ENCODE measurements around the gene LRRC41.

- TF ChIP-seq CTCF (IDR thresholded peaks at IDR 0.05): no peak
- no peak for TF ChIP-seq POLR2AphosphoS5 (IDR thresholded peaks at IDR 0.05)
- no peak for TF ChIP-seq POLR2A (IDR thresholded peaks at IDR 0.05)
Observed at GRCh38 chr1:46244656-46245371, 58.6 kb downstream of the LRRC41 start.

All from breast epithelium (tissue), 3 donors.